PFSK-1 (cell line): ENCODE results near the gene HMGCLL1.

Experiments
- FOXP2 ChIP-seq: optimal IDR thresholded peaks from 2 replicates; pipeline ENCODE3; 2011; ENCODE audit warnings: borderline replicate concordance, control low read depth, inconsistent platforms; ENCODE audit not compliant: insufficient read depth; ENCODE audit errors: extremely low read length, extremely low read depth
- POLR2AphosphoS5 ChIP-seq: IDR thresholded peaks from 2 replicates; pipeline ENCODE4 v1.6.1; 2012; ENCODE audit warnings: low read depth, mild to moderate bottlenecking, control low read depth, low read length, moderate library complexity
- REST ChIP-seq, 2 experiments: IDR thresholded peaks; 2 replicates each; pipeline versions ENCODE4 v1.6.1 to v1.8.0; 2011 to 2012; ENCODE audit warnings: low read depth in 2 of 2, low read length in 2 of 2, control low read depth in 1 of 2, inconsistent platforms in 1 of 2, mild to moderate bottlenecking in 1 of 2, moderate library complexity in 1 of 2; ENCODE audit not compliant: insufficient read depth in 1 of 2
- SIN3A ChIP-seq: IDR thresholded peaks from 2 replicates; pipeline ENCODE4 v1.6.1; 2012; ENCODE audit warnings: mild to moderate bottlenecking, low read length, moderate library complexity, borderline replicate concordance; ENCODE audit not compliant: insufficient read depth
- TAF1 ChIP-seq: IDR thresholded peaks from 2 replicates; pipeline ENCODE4 v1.6.1; 2012; ENCODE audit warnings: low read length, control low read depth, borderline replicate concordance; ENCODE audit not compliant: insufficient read depth

Gene HMGCLL1

DNA sequence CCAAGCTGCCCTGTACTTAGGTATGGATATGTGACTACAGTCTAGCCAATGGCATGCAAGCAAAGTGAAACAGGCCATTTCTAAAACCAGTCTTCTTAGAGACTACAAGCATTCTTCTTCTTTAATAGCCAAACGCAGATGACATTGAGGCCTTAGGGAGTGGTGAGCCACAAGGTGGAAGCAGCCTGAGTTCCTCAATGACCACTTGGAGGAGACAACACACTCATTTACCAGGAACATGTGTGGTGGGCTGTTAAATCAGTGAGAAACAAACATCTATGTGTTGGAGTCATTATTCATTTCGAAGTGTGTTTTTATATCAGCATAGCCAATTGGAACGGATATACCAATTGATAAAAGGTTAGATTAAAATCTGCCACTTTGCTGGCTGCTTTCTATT lies 129.8 kb downstream of the HMGCLL1 start:
- TF ChIP-seq TAF1 = no peak
- no peak for TF ChIP-seq REST (IDR thresholded peaks at IDR 0.05; ENCODE audit: insufficient read depth in 1 of 2, low read depth in 2 of 2, low read length in 2 of 2)
- no peak for TF ChIP-seq POLR2AphosphoS5
- TF ChIP-seq FOXP2 = no peak
- TF ChIP-seq SIN3A = no peak

- no peak for TF ChIP-seq SIN3A
- no peak for TF ChIP-seq FOXP2
- no peak for TF ChIP-seq POLR2AphosphoS5
- no peak for TF ChIP-seq TAF1
- no peak for TF ChIP-seq REST (IDR thresholded peaks at IDR 0.05; ENCODE audit: insufficient read depth in 1 of 2, low read depth in 2 of 2, low read length in 2 of 2)
Observed at GRCh38 chr6:55448451-55448850, 130.5 kb downstream of the HMGCLL1 start.

DNA sequence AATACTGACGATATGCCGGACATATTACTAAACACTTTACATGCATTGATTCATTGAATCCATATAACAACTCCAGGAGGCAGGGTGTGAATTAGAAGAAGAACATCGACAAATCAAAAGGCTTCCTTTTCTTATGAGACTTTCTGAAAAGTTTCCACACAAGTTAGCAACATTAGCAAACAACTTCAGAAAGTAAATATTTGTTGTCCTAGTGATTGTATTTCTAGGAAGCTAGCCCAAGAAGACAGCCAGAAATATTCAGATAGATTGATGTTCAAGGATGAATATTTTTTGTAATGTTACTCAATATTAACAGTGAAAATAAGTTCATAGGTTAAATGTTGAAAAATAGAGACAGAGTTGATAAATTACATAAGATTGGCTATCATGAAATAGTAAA lies 131.1 kb downstream of the HMGCLL1 start:
- no peak for TF ChIP-seq FOXP2

- TF ChIP-seq REST (IDR thresholded peaks at IDR 0.05; ENCODE audit: insufficient read depth in 1 of 2, low read depth in 2 of 2, low read length in 2 of 2) (no peak), SIN3A (no peak), POLR2AphosphoS5 (no peak), TAF1 (no peak), FOXP2 (no peak)
Observed at GRCh38 chr6:55445648-55446204, 133.3 kb downstream of the HMGCLL1 start.

- TF ChIP-seq REST (IDR thresholded peaks at IDR 0.05; ENCODE audit: insufficient read depth in 1 of 2, low read depth in 2 of 2, low read length in 2 of 2) = no peak
- TF ChIP-seq POLR2AphosphoS5 = no peak
Observed at GRCh38 chr6:55443238-55444134, 135.5 kb downstream of the HMGCLL1 start.
